Liver (tissue), 3 donors: ENCODE data around the gene MSMB.

ENCODE experiments used
- CTCF ChIP-seq: fragments of 150-350 bp; IDR thresholded peaks from 2 replicates; pipeline ENCODE4 v1.5.1; 2017; ENCODE audit warnings: improper control_type of control experiment, low read depth, low read length; ENCODE audit not compliant: missing input control
- EGR1 ChIP-seq, 2 donors: IDR thresholded peaks; 2 replicates each; pipeline ENCODE4 v1.6.1; 2016 to 2018; ENCODE audit warnings: antibody characterized with exemption in 2 of 2, low read depth in 2 of 2
- FOXA2 ChIP-seq: IDR thresholded peaks from 2 replicates; pipeline ENCODE4 v1.6.1; 2016; ENCODE audit warnings: antibody characterized with exemption
- GABPA ChIP-seq, 2 donors: IDR thresholded peaks in 1 of 2; conservative IDR thresholded peaks in 1 of 2; 2 replicates each; pipeline ENCODE4 v1.6.1; 2016; ENCODE audit warnings: antibody characterized with exemption in 2 of 2, mild to moderate bottlenecking in 1 of 2, moderate library complexity in 1 of 2
- JUND ChIP-seq, 2 donors: IDR thresholded peaks; 2 replicates each; pipeline ENCODE4 v1.6.1; 2016; ENCODE audit warnings: antibody characterized with exemption in 2 of 2
- RAD21 ChIP-seq, 2 donors: IDR thresholded peaks; 2 replicates each; pipeline ENCODE4 v1.6.1; 2016; ENCODE audit warnings: antibody characterized with exemption in 2 of 2, mild to moderate bottlenecking in 2 of 2
- RXRA ChIP-seq, 2 donors: IDR thresholded peaks; 2 replicates each; pipeline ENCODE4 v1.6.1; 2017 to 2018; ENCODE audit warnings: antibody characterized with exemption in 2 of 2, mild to moderate bottlenecking in 1 of 2
- SP1 ChIP-seq: IDR thresholded peaks from 2 replicates; pipeline ENCODE4 v1.6.1; 2018; ENCODE audit warnings: antibody characterized with exemption, mild to moderate bottlenecking
- TAF1 ChIP-seq: conservative IDR thresholded peaks from 2 replicates; pipeline ENCODE4 v1.6.1; 2016; ENCODE audit warnings: antibody characterized with exemption, mild to moderate bottlenecking
- YY1 ChIP-seq: IDR thresholded peaks from 2 replicates; pipeline ENCODE4 v1.6.1; 2016; ENCODE audit warnings: antibody characterized with exemption, mild to moderate bottlenecking
- TF ChIP-seq, protein P1 (sequence below): IDR thresholded peaks from 2 replicates; pipeline ENCODE4 v1.6.1; 2016; ENCODE audit warnings: antibody characterized with exemption
- TF ChIP-seq, protein P2 (sequence below): IDR thresholded peaks from 2 replicates; pipeline ENCODE4 v1.6.1; 2016; ENCODE audit warnings: antibody characterized with exemption, mild to moderate bottlenecking
- TF ChIP-seq, protein P3 (sequence below): IDR thresholded peaks from 2 replicates; pipeline ENCODE4 v1.6.1; 2016; ENCODE audit warnings: antibody characterized with exemption
- TF ChIP-seq, protein P4 (sequence below): IDR thresholded peaks from 2 replicates; pipeline ENCODE4 v1.6.1; 2016; ENCODE audit warnings: antibody characterized with exemption
- donor health status: healthy.
- donor health status: healthy.

GRCh38 chr10:46068117-46068516, 22.0 kb upstream of the MSMB start:
- TF ChIP-seq CTCF (no peak), RAD21 (IDR thresholded peaks at IDR 0.05) (no peak), SP1 (no peak), EGR1 (IDR thresholded peaks at IDR 0.05; ENCODE audit: low read depth in 2 of 2) (no peak), TAF1 (no peak), YY1 (no peak), JUND (IDR thresholded peaks at IDR 0.05) (no peak), GABPA (IDR thresholded peaks at IDR 0.05 in 1 of 2, conservative IDR thresholded peaks at IDR 0.05 in 1 of 2) (no peak), RXRA (IDR thresholded peaks at IDR 0.05) (no peak), FOXA2 (no peak)
- TF ChIP-seq, protein P1, sequence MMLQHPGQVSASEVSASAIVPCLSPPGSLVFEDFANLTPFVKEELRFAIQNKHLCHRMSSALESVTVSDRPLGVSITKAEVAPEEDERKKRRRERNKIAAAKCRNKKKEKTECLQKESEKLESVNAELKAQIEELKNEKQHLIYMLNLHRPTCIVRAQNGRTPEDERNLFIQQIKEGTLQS, result no peak
- TF ChIP-seq, protein P2, sequence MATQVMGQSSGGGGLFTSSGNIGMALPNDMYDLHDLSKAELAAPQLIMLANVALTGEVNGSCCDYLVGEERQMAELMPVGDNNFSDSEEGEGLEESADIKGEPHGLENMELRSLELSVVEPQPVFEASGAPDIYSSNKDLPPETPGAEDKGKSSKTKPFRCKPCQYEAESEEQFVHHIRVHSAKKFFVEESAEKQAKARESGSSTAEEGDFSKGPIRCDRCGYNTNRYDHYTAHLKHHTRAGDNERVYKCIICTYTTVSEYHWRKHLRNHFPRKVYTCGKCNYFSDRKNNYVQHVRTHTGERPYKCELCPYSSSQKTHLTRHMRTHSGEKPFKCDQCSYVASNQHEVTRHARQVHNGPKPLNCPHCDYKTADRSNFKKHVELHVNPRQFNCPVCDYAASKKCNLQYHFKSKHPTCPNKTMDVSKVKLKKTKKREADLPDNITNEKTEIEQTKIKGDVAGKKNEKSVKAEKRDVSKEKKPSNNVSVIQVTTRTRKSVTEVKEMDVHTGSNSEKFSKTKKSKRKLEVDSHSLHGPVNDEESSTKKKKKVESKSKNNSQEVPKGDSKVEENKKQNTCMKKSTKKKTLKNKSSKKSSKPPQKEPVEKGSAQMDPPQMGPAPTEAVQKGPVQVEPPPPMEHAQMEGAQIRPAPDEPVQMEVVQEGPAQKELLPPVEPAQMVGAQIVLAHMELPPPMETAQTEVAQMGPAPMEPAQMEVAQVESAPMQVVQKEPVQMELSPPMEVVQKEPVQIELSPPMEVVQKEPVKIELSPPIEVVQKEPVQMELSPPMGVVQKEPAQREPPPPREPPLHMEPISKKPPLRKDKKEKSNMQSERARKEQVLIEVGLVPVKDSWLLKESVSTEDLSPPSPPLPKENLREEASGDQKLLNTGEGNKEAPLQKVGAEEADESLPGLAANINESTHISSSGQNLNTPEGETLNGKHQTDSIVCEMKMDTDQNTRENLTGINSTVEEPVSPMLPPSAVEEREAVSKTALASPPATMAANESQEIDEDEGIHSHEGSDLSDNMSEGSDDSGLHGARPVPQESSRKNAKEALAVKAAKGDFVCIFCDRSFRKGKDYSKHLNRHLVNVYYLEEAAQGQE, result no peak
- TF ChIP-seq, protein P3, sequence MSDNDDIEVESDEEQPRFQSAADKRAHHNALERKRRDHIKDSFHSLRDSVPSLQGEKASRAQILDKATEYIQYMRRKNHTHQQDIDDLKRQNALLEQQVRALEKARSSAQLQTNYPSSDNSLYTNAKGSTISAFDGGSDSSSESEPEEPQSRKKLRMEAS, result no peak
- TF ChIP-seq, protein P4, sequence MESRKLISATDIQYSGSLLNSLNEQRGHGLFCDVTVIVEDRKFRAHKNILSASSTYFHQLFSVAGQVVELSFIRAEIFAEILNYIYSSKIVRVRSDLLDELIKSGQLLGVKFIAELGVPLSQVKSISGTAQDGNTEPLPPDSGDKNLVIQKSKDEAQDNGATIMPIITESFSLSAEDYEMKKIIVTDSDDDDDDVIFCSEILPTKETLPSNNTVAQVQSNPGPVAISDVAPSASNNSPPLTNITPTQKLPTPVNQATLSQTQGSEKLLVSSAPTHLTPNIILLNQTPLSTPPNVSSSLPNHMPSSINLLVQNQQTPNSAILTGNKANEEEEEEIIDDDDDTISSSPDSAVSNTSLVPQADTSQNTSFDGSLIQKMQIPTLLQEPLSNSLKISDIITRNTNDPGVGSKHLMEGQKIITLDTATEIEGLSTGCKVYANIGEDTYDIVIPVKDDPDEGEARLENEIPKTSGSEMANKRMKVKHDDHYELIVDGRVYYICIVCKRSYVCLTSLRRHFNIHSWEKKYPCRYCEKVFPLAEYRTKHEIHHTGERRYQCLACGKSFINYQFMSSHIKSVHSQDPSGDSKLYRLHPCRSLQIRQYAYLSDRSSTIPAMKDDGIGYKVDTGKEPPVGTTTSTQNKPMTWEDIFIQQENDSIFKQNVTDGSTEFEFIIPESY, result no peak
